CD4-positive, alpha-beta T cell treated with Interleukin-10 for 1 hour (primary cell): Measurements from ENCODE around the gene PPDPF.

Experiments
- DNase-seq: peaks from one replicate; pipeline ENCODE4 v3.0.0-alpha.2; 2020

Gene PPDPF

DNA sequence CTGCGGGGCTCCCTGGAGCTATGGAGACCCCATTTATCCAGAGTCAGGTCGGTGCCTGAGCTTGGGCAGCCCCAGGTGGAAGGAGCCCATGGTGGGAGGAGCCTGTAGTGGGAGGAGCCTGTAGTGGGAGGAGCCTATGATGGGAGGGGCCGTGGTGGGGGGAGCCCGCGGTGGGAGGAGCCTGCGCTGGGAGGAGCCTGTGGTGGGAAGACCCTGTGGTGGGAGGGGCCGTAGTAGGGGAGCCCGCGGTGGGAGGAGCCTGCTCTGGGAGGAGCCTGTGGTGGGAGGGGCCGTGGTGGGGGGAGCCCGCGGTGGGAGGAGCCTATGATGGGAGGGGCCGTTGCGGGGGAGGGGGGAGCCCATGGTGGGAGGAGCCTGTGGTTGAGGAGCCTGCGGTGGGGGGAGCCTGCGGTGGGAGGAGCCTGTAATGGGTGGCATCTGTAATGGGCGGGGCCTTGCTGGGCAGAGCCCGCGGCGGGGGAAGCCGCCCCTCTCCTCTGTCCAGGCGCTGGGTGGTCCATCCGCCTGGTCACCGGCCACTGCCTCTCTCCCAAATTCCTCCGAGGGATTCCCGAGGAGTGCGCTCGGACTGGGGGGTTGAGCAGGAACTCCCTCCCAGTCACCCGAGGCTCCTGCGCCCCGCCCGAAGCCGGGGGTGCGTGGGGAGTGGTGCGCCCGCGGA lies 32.8 kb downstream of the PPDPF start:
- peak; percentile 93 for DNase-seq

DNA sequence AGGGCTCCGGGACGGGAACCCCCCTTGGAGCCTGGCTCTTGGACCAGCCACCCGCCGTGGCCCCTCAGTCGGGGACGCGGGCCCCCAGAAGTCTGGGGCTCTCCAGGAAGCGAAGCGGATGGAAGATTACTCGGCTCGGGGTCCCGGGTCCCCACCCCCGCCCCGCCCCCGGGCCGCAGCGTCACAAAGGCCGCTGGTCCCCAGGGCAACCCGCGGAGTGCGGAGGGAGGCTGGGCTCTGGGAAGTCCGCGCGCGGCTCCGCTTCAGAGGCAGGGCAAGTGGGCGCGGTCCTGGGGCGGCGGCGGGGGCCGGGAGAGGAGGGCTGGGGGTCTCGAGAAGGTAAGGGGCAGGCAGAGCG lies 33.3 kb downstream of the PPDPF start, which contains the start of gene FNDC11:
FNDC11 (plus strand) TSS at position 227 of the 358 bp plus-strand sequence. CDS start 1,505 bp downstream, outside the sequence.
- DNase-seq: peak; percentile 65

DNA sequence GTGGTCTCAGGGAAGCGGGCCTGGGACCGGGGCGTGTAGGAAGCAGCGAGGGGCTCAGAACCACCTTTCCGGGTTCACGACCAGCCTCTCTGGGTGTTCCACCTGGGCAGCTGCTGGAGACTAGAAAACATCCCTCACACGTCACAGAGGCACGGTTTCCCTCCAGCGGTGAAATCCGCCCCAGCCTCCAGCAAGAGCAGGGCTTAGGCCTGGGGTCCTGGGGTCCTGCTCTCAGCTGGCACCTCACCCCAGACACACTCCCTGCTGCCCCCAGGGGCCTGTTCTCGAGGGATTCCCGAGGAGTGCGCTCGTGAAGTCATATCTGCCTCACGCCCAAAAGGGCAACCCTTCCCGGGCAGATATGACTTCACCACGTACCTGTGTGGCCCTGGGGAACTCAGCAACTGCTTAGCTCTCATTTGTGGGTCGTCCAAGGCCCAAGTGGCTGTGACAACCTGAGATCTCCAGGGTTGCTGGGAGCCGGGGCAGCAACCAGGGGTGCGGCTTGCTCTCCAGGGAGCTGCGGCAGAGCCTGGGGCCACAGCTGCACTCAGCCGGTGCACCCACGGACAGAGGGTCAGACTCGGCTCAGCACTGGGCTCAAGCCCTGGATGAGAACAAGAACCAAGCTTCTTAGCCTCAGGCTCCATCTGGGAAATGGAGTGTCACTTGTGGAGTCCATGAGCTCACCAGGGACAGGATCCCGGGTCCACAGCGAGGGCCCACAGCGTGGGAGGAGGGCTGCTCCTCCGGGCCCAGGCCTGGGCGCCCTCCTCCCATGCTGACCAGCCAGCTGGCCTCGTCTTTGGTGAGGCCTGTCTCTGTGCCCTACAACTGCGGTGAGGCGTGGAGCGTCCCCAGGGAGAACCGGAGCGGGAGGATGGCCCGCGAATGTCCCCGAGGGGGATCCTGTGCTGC lies 34.1 kb downstream of the PPDPF start:
- DNase-seq: no peak

DNA sequence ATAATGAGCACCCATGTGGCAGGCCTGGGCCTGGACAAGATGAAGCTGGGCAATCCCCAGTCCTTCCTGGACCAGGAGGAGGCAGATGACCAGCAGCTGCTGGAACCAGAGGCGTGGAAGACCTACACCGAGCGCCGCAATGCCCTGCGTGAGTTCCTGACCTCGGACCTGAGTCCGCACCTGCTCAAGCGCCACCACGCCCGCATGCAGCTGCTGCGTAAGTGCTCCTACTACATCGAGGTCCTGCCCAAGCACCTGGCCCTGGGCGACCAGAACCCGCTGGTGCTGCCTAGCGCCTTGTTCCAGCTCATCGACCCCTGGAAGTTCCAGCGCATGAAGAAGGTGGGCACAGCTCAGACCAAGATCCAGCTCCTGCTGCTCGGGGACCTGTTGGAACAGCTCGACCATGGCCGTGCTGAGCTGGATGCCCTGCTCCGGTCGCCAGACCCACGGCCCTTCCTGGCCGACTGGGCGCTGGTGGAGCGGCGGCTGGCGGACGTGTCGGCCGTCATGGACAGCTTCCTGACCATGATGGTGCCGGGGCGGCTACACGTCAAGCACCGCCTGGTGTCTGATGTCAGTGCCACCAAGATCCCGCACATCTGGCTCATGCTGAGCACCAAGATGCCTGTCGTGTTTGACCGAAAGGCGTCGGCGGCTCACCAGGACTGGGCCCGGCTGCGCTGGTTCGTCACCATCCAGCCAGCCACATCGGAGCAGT lies 35.3 kb downstream of the PPDPF start:
- no peak for DNase-seq

DNA sequence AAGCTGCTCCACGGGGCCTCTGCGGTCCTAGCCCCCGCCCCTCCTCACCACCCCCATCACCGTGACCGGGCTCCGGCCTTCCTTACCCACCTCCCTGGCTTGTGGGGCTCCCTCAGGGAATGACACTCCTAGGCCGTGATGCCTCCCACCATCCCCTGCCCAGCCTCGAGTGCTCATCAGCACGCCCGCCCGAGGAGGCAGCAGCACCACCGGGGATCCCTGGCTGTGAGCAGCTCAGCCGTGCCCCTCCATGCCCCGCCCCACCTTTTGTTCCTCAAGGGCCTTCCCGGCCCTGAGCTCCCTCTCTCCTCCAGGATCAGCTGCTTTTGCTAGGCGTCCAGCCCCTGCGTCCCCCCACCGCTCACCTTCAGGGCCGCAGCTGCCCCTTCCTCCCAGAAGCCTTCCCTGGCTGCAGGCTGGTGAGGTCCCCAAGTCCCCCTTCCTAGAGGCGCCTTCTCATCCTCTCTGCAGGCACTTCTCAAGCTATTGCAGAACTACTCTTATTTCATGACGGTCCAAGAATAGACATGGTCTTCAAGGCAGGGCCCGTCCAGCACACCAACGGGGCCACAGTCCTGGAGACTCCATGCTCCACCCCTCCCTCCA lies 36.4 kb downstream of the PPDPF start:
- DNase-seq: no peak

DNA sequence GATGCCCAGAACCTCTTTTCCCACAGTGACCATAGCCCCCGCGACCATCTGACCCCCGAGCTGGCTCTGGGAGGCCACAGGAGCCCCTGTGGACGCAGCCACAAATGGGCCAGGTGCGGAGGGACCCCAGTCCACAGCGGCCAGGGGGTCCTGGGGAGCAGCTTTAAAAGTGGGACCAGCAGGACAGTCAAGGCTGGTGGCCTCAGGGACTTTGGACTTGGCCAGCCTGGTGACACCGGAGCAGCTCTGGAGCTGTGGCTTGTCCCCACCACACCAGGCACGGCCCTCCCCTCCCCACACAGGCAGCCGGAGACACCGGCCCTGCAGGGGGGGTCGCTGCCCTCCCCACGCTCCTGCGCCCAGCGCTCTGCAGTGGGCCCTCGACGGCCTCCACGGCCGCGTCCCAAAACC lies 36.9 kb downstream of the PPDPF start:
- no peak for DNase-seq

DNA sequence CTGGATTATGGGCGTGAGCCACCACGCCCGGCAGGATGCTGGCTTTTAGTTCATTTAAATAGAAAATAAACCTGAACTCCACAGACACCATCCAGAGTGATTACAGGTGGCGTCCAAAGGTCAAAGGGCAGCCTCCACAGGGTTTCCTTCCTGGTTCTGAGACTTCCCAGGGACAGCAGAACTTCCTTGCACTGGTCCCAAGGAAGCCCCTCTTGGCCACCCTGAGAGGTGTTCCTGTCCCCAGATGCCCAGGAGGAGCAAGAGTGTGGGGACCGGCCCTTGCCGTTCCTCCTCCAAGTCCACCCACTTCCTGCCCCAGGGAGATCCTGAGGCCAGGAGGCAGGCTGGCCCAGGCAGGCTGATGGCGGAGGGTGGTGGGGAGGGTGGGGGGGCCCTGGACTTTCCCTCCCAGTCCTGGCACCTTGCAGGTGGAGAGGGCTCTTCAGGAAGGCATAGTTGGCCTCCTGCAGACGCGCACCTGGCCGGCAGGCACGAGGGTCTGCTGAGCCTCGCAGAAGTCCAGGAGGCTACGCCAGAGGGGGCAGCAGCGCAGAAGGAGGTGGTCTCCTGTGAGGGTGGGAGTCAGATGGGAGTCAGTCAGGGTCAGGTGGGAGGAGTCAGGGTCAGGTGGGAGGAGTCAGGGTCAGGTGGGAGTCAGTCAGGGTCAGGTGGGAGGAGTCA lies 38.4 kb downstream of the PPDPF start:
- no peak for DNase-seq

DNA sequence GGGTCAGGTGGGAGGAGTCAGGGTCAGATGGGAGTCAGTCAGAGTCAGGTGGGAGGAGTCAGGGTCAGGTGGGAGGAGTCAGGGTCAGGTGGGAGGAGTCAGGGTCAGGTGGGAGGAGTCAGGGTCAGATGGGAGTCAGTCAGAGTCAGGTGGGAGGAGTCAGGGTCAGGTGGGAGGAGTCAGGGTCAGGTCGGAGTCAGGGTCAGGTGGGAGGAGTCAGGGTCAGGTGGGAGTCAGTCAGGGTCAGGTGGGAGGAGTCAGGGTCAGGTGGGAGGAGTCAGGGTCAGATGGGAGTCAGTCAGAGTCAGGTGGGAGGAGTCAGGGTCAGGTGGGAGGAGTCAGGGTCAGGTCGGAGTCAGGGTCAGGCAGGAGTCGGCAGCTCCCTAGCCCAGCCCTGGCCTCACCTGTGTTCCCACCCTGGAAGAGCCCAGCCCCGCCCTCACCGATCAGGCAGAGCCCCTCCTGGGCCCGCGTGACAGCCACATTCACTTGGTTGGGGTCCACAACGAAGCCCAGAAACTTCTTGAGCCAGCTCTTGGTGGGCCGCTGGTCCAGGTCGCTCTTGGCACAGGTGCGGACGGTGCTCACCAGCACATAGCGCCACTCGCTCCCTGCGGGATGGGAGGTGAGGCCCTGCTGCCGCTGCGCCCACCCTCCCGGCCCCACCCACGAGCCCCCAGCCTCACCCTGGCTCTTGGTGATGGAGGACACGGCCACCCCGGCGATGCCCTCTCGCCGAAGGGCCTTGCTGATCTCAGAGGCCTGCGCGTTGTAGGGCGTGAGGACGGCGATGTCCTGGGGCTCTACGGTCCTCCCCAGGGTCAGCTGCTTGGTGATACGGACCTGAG lies 39.1 kb downstream of the PPDPF start:
- peak; percentile 74 for DNase-seq

DNA sequence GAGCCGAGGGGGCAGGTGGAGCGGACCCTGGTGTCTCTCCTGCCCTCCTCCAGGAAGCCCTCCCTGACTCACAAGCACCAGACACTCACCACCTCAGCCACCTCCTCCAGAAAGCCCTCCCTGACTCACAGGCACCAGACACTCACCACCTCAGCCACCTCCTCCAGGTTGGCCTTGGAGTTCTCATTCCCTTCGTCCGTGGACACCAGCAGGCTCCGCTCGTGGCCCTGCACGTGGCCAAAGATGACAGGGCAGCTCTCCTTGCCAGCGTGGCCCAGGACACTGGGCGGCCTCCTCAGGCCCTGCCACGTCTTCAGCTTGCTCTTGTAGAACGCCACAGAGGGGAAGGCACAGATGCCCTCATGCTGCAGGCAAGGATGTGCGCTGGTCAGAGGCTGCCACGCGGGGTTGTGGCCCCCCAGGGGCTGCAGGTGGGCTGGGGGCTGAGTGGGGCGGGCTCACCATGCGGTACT lies 39.8 kb downstream of the PPDPF start:
- no peak for DNase-seq

DNA sequence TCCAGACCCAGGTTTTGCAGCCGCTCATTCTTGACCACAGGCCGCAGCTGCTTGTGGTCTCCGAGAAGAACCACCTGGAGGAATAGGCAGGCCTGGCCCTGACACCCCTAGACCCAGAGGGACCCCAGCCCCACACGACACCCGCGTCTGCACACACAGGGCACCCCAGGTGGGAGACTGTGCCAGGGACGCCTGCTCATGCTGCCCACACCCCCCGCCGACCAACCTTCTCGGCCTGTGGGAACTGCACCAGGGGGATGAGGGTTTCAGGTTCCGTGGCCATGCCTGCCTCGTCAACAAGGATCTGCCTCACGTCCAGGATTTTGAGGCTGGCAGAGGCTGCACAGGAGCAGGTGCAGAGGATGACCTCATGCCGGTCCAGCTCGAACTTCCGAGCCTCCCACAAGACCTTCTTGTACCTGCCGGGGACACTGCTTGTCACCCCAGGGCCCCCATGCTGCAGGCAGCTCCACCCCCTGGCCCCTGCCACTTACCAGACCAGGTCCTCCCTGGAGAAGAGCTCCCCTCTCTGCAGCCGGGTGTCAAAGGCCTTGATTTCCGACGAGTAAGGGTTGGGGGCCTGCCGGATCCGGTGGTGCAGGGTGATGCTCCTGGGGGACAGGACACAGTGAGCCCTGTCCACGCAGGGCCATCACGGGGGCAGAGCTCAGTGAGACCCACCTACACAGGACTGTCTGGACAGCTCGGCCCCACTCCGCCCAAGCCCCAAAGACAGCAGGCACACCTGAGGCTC lies 40.5 kb downstream of the PPDPF start:
- DNase-seq: no peak

DNA sequence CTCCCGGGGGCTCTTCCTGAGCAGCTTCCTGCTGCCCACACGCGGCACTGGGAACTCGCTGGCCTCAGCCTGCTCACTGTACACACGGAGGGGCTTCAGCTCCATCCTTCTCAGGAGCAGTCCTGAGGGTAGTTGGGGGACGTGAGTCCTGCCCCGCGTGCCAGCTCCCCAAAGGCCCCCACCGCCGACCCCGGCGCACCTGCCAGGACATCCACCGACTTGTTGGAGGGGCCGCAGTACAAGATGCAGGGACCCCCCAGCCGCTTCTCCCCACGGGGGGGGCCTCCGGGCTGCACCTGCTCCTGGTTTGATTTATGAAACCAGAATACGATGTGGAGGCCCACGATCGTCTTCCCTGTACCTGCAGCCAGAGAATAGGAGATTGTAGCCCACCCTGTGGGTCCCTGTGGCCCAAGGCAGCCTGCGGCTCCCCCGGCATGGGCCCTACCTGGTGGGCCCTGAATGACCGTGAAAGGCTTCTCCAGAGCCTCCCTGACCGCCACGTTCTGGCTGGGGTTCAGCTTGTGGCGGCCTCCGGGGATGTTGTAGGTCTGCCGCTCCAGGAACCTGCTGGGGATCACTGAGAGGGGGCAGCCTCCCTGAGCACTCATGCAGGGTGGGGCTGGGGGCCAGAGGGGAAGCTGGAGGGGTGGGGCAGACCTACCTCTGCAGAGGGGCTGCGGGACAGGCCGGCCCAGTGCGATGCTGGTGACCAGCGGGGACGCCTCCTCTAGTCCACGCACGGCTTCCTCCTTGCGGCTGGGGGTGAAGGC lies 41.2 kb downstream of the PPDPF start:
- no peak for DNase-seq

DNA sequence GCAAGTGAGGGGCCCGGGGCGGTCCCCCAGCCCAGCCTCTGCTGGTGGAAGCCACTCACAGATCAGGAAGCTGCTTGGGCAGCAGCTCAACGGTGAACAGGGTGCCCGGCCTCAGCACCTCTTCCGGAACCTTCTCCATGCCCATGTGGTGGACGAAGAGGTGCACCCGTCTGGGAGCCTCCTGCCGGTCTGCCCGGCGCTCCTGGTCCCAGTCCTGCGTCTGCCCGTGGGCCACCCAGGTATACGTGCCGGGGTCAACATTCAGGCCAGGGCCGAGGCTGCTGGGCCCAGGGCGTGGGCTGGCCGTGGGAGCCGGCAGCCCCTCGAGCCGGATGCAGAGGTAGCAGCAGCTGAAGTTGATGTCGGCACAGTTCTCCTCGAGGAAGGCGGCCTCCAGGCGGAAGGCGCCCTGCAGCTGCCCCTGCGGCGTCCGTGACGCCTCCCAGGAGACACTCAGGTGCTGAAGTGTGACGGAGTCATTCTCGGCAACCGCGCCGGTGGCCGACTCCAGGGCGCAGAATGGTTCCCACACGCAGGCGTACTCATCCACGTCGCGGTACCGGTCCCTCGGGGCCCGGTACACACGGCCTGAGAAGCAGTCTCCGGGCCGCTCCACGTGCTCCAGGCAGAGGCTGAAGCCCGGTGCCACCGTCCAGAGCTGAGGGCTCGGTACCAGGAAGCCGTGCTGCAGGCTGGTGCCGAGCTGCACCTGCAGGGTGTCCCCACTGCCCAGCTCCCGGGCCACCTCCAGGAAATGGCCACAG lies 42.1 kb downstream of the PPDPF start:
- DNase-seq: no peak

DNA sequence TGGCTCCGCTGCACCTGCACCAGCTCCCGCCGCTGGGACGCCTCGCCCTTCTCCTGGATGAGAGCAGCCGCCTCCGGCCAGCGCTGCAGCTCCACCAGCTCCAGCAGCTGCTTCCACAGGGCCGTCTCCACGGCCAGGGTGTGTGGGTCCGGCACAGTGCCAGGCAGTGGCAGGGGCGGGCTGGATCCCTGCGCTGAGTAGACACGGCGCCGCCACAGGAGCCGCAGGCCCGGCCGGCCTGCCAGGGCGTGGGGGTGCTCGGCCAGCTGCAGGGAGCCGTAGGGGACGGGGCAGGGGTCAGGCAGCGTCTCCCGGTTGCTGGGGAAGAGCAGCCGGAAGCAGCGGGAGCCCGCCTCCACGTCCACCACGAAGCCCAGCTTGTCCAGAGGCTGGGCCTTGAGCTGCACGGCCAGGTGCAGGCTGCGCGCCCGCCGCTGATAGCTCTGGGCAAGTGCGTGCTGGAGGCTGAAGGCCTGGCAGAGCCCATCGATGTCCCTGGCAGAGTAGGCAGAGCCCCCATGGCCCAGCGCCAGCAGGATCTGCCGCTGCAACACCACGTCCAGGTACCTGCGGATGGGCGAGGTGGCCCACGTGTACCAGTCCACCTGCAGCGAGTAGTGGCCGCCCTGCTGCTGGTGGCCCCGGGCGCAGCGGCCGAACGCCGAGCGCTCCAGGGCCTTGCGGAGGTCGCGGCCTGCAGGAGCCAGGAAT lies 42.8 kb downstream of the PPDPF start:
- DNase-seq: no peak

DNA sequence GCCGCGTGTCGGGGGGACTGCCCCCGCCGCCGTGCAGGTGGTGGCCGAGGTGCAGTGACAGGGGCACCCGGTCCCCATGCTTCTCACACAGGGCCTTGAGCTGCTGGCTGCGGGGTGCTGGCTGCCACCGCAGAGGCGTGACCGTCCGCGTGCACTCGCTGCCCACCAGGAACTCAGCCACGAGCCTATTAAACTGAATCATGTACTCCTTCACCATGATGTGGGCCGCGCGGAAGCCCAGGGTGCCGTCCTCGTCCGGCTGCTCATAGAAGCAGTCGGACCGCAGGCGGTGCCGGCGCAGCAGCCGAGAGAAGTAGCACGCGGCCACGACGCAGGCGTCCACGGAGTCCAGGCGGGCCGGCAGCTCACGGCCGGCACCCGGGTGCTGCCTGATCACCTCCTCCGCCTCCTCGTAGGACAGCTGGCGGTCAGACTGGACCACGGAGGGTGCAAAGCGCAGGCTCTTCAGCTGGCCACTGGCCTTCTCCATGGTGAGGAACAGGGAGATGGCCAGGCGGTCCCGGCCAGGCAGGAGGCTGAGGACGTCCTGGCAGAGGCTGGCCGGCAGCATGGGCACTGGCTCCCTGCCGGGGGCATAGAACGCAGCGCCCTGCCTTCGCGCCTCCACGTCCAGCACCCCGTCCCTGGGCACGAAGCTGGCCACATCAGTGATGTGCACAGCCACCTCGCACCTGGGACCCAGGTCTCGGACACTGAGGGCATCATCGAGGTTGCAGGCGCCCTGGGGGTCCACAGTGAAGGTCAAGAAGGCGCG lies 43.7 kb downstream of the PPDPF start:
- no peak for DNase-seq

DNA sequence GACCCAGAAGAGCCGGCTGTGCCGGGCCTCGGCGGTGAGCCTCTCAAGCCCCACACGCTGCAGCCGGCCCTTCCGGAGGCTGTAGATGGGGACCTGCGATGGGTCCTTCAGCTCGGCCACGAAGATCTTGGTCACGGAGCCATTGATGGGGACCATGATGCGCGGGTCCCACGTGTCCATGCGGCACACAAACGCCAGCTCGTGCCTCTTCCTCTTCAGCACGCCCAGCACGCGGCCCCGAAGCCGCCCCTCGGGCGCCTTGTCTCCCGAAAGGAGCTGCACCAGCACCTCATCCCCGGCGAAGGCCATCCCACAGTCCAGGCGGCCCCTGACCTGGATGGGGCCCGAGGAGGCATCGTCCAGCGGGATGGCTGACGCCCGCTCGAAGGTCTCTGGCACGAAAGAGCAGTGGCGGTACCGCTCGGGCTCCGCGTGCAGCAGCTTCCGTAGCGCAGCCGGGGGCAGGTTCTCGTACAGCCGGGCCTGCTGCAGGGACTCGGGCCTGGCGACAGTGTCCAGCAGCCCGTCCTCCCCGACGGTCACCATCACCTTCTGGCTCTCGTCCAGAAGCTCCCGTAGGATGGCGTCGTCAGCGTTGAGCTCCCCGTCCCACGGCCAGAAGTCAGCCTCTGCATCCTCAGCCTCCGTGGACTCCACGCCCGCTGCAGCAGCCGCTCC lies 44.6 kb downstream of the PPDPF start:
- no peak for DNase-seq

DNA sequence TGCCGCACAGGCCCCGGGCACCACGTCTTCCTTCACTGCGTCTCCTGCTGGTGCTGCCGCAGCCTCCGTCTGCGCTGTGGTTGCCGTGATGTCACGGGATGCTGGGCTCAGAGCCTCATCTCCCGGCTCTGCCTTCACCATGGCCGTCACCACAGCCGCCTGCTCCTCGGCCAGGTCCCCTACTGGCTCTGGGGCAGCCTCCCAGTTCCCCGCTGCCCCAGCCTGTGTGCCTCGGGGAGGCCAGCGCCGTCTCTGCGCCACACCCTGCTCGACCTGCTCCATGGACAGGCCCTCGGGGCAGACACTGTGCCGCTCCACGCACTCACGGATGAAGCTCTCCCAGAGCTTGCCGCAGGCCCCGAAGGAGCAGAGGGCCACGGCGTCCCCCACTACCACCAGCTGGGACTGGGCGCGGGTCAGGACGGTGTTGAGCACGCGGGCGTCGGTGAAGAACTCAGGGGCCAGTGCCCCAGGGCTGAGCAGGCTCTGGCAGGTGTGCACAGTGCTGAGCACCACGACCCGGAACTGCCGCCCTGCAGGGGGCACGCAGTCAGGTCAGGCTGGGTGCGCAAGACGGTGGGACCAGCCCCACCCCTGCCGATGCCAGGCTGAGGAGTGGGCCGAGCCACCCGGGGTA lies 45.3 kb downstream of the PPDPF start:
- no peak for DNase-seq
